NCI-H748 (cell line): Measurements from ENCODE around the gene COL5A2.

Experiments used
- DNase-seq: peaks from one replicate; lab custom pipeline; 2025; ENCODE audit not compliant: unreplicated experiment; lab: John Stamatoyannopoulos, UW

COL5A2 gene

DNA sequence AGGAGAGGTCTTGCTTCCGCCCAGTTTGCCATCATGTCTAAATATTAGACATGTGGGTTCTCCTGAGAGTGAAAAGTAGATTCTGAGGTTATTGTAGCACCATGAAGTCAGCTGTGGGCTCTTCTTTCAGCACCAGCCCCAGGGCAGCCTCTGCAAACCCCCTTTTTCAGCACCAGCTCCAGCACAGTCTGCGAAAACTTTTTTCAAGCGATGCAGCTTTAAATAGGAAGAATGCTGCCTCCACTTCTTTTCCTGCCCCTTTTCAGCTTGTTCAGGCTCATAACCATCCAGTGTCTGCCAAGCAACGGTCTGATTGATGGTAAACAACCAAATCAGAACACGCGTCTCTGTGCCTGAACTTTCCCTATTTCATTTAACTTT is at the start of gene COL5A2:
COL5A2 (minus strand) TSS at position 192 of the 381 bp plus-strand sequence; CDS start at position 35, 157 bp downstream.
- no peak for DNase-seq

DNA sequence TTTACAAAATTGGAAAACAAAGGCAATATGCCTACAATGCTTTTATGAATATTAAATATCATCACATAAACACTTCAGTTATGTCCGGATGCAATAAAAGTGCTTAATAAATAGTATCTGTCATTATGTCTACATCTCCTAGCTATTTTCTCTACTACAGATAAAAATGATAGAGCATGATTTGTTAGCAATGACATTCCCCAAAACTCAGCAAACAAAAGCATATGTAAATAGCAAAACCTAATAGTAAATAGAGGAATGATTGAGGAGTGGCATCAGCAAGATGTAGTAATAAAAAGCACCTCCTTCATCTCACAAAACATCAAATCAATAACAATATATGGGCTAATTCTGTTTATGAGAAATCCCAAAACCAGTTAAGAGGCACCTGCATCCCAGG is 46.5 kb upstream of the COL5A2 start:
- no peak for DNase-seq

DNA sequence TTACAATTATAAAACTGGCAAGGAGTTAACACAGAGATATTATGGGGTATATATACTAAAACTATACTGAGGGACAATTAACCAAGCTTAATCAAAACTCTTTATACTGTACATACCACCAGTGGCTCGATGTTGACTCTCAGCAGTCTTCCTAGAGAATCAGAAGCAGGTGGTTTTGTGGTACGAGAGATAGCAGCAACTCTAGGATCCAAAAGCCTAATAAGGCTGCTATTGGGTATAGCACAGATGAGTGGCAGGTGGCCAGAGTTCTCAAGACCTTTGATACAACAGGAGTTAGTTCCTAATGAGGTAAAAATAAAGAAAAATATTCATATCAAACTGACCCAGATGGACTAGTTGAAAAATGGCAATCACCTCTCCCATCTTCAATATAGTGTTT is 45.5 kb upstream of the COL5A2 start:
- no peak for DNase-seq

DNA sequence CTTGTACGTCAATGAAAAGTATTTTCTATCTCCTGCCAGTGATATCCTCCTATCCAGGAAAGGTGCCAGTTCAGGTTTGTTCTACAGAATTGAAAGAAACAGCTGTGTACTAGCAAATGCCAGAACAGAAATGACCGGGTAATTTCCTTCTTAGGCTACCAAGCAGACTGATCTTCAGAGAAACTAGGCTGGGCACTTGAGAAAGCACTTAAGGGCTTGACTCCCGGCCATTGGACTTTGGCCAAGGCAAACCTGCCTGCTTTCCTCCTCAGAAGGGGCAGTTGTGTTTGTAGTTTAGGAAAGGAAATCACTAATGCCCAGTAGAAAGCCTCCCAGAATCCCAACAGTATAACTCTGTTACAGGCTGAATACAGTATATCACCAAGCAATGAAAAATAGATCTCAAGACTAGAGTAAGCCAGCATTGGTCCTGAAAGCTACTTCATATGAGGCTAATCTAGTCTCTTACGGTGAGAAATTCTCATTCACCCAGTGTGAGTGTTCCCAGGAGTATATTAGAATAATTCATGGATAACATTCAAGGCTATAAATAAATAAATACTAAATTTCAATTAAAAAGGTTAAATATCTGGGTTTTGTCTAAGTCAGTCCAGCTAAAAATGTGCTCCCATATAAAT is 43.0 kb upstream of the COL5A2 start:
- DNase-seq: no peak

GRCh38 chr2:189221811-189222467 is 42.4 kb upstream of the COL5A2 start:
- DNase-seq: no peak

- no peak for DNase-seq
Measured at GRCh38 chr2:189218236-189218635, 38.7 kb upstream of the COL5A2 start.

DNA sequence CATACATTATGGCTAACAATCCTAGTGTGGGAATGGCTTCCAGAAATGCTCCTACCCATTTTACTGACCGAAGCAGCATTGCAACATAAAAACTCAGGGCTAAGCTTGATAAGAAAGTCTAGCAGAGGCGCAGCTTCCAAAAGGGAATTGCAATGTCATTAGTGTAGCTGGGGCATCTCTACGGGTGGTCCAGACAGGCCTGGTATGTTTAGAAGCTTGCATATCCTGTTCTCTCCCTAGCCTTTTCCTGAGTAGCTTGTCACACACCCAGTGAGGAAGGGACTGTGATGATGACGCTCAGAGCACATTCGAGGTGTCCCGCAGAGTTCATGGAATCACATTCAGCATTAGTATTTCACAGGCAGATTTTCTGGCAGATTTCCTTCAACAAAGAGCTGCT is 38.0 kb upstream of the COL5A2 start:
- DNase-seq: no peak

DNA sequence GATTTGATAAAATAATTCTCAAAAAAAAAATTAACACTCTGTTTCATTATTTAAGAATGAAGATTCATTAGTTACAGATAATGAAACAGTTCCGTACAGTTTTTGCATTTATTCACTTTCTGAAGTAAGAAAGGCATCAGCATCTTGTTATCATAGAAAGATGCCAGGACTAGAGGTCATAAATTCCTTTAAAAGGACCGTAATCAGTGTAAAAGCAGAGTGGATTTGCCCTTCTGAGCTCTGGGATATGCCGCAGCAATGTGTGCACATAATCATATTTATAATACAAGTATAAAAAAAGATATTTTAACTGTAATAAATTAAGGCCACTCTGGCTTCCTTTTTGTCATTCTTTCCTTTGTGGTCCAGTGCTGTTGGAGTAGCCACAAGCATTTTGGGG is 37.5 kb upstream of the COL5A2 start:
- DNase-seq: no peak

DNA sequence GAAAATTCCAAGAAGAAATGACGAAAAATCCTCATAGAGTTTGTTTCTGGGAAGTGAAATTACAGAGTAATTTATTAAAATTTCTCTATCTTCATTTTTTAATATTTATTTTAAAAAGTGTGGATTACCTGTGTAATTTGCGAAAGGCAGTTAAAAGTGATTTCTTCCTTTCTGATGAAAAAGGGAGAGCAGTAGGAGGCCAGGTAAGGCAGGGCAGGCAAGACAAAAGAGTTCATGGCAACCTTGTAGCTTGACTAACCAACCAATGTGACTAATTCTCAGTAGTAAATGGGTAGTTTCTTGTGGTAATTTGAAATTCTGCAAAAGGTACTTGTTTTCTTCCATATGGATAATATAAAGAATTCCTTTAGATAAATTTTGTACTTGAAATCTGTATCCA is 34.9 kb upstream of the COL5A2 start:
- no peak for DNase-seq

DNA sequence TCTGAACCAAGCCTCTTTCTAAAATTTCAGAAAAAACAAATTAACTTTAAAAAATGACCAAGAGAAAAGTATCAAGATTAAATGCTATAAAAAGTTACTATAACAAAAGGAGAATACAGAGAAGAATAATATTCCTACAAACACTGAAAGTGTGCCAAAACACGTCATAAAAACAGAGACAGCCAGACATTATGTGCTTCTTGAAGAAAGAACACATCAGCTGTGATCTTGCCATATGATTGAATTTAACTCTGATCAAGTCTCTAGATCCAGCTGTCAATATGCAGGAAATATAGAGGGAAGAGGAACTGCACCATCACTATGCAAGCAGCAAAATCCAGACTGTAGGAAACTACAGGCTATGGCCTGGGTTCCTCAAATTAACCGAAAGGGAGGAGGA is 33.7 kb upstream of the COL5A2 start:
- no peak for DNase-seq

- DNase-seq: no peak
Measured at GRCh38 chr2:189210250-189211087, 30.9 kb upstream of the COL5A2 start.

GRCh38 chr2:189208254-189208653 is 28.7 kb upstream of the COL5A2 start:
- no peak for DNase-seq

GRCh38 chr2:189204322-189204941 is 24.9 kb upstream of the COL5A2 start:
- no peak for DNase-seq

DNA sequence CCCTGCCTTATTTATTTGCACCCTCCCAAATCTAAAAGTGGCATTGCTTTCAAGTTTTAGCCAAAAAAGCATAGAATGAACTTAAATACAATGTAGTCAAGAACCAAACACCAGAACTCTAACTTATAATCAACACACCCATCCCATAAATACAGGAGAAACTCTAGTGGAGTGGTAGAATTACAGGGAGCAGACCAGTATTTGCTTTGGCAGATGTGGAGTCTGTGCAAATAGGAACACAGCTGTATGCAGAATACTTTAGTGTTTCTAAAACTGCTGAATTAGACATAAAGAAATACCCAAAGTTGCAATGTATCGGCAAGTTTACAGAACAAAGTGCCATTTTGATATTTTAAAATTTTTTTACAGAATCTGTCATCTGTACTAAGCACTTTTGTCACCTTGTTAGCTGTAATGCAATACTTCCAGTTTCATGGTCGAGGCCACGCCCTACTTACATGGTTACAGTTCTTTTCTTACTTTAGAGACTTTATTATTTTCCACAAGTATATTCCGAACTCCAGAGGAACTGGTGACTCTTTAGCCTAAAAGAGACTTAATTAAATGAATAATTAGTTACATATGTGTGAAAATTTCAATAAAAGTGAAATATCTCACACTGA is 23.7 kb upstream of the COL5A2 start:
- no peak for DNase-seq

- DNase-seq: no peak
Measured at GRCh38 chr2:189199797-189200196, 20.2 kb upstream of the COL5A2 start.

GRCh38 chr2:189192766-189193165 is 13.2 kb upstream of the COL5A2 start:
- DNase-seq: no peak

- no peak for DNase-seq
Measured at GRCh38 chr2:189191766-189192165, 12.2 kb upstream of the COL5A2 start.

GRCh38 chr2:189190685-189191084 is 11.1 kb upstream of the COL5A2 start:
- no peak for DNase-seq

DNA sequence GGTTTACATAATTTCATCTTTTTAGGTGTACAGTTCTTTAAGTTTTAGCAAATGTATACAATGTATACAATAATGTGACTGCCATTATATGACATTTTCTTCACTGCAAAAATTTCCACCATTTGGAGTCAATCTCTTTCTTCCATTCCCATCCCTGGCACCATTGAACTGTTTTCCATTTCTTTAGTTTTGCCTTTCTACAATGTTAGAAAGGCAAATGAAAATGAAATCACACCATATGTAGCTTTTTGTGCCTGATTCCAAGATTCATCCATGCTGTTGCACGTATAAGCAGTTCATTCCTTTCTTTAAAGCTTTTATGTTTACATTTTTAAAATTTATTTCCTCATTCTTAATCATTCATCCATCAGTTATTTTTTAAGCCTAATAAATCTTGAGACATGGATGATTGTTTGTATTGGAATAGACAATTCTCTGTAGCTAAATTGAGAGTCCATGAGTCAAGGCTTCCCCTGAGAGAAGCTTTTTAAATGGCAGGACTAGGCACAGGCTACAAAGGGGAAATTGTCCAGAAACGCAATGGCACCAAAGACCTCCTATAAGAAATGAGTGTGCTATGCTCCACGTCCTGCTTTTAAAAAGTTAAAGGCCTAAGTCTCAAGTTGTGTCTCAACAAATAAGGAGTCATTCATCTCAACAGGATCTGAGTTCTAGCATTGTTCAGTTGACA is 8.7 kb upstream of the COL5A2 start:
- DNase-seq: no peak

GRCh38 chr2:189183170-189183569 is 3.6 kb upstream of the COL5A2 start:
- DNase-seq: no peak

DNA sequence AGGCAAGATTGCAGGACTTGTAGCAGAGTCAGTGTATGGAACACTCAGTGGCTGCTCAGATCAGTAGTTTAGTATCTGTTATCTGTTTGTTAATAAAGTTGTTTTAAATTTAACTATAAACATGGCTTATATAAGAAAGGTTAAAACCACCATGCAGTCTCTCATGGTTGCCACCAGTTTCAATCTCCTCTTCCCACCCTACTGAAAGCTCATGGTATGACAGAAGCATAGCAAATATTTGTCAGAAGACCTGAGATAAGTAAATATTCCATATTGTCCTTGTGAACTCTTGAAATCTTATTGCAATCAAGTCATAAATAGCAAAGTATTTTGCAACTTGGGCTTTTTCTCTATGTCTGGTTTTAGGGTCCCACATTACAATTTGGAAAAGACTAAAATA is 2.1 kb upstream of the COL5A2 start:
- no peak for DNase-seq
